ENCODE results near the gene TRIM62.
A peak's percentile ranks its signal among the peaks of the same experiment; 100 is the strongest.

Gene TRIM62

GRCh38 chr1:33162141-33162540 is 19.7 kb downstream of the TRIM62 start:
- H3K36me3 ChIP-seq (ENCODE audit: insufficient read depth, low read length) = peaks cover 13% of the 10 kb centered on the region

GRCh38 chr1:33161061-33161681 is 20.7 kb downstream of the TRIM62 start:
- Histone ChIP-seq H2AFZ (ENCODE audit: low read depth, low read length) (peak overlapping the region; percentile 17), H3K9me3 (ENCODE audit: low read length) (peaks cover 5% of the 10 kb centered on the region), H3K27me3 (ENCODE audit: insufficient read depth, low read length) (no peaks in the 10 kb centered on the region), H3K4me3 (ENCODE audit: low read length) (peak overlapping the region; percentile 6), H3K36me3 (ENCODE audit: insufficient read depth, low read length) (peaks cover 13% of the 10 kb centered on the region), H3K4me1 (ENCODE audit: insufficient read depth, low read length) (peaks cover 44% of the 10 kb centered on the region)

More at GRCh38 chr1:33162141-33162540, 19.7 kb downstream of the TRIM62 start:
- H3K27me3 ChIP-seq (ENCODE audit: insufficient read depth, low read length) = no peaks in the 10 kb centered on the region
- H3K4me3 ChIP-seq (ENCODE audit: low read length) = no peak overlapping the region
- peaks cover 5% of the 10 kb centered on the region for H3K9me3 ChIP-seq (ENCODE audit: low read length)
- H2AFZ ChIP-seq (ENCODE audit: low read depth, low read length) = no peak overlapping the region
- peaks cover 44% of the 10 kb centered on the region for H3K4me1 ChIP-seq (ENCODE audit: insufficient read depth, low read length)

GRCh38 chr1:33159577-33159976 is 22.3 kb downstream of the TRIM62 start:
- Histone ChIP-seq H3K9me3 (ENCODE audit: low read length) (no peaks in the 10 kb centered on the region), H3K4me3 (ENCODE audit: low read length) (no peak overlapping the region), H3K27me3 (ENCODE audit: insufficient read depth, low read length) (no peaks in the 10 kb centered on the region), H2AFZ (ENCODE audit: low read depth, low read length) (no peak overlapping the region), H3K4me1 (ENCODE audit: insufficient read depth, low read length) (peaks cover 43% of the 10 kb centered on the region), H3K36me3 (ENCODE audit: insufficient read depth, low read length) (peaks cover 16% of the 10 kb centered on the region)

- Histone ChIP-seq H2AFZ (ENCODE audit: low read depth, low read length) (no peak overlapping the region), H3K36me3 (ENCODE audit: insufficient read depth, low read length) (peaks cover 16% of the 10 kb centered on the region), H3K4me3 (ENCODE audit: low read length) (no peak overlapping the region), H3K4me1 (ENCODE audit: insufficient read depth, low read length) (peaks cover 36% of the 10 kb centered on the region), H3K9me3 (ENCODE audit: low read length) (no peaks in the 10 kb centered on the region), H3K27me3 (ENCODE audit: insufficient read depth, low read length) (no peaks in the 10 kb centered on the region)
Measured at GRCh38 chr1:33158366-33158765, 23.5 kb downstream of the TRIM62 start.

GRCh38 chr1:33157131-33157530 is 24.7 kb downstream of the TRIM62 start:
- Histone ChIP-seq H3K9me3 (ENCODE audit: low read length) (no peaks in the 10 kb centered on the region), H3K27me3 (ENCODE audit: insufficient read depth, low read length) (no peaks in the 10 kb centered on the region), H2AFZ (ENCODE audit: low read depth, low read length) (no peak overlapping the region), H3K4me3 (ENCODE audit: low read length) (no peak overlapping the region), H3K4me1 (ENCODE audit: insufficient read depth, low read length) (peaks cover 38% of the 10 kb centered on the region), H3K36me3 (ENCODE audit: insufficient read depth, low read length) (peaks cover 16% of the 10 kb centered on the region)

- H3K9me3 ChIP-seq (ENCODE audit: low read length) = no peaks in the 10 kb centered on the region
- H3K27me3 ChIP-seq (ENCODE audit: insufficient read depth, low read length) = no peaks in the 10 kb centered on the region
- H2AFZ ChIP-seq (ENCODE audit: low read depth, low read length) = no peak overlapping the region
- H3K4me3 ChIP-seq (ENCODE audit: low read length) = no peak overlapping the region
- H3K4me1 ChIP-seq (ENCODE audit: insufficient read depth, low read length) = peaks cover 38% of the 10 kb centered on the region
- H3K36me3 ChIP-seq (ENCODE audit: insufficient read depth, low read length) = peaks cover 16% of the 10 kb centered on the region
Measured at GRCh38 chr1:33155877-33156538, 25.8 kb downstream of the TRIM62 start.

- H3K36me3 ChIP-seq (ENCODE audit: insufficient read depth, low read length) = peaks cover 19% of the 10 kb centered on the region
Measured at GRCh38 chr1:33153650-33154049, 28.2 kb downstream of the TRIM62 start.

GRCh38 chr1:33152685-33153432 is 29.0 kb downstream of the TRIM62 start:
- Histone ChIP-seq H2AFZ (ENCODE audit: low read depth, low read length) (no peak overlapping the region), H3K4me3 (ENCODE audit: low read length) (no peak overlapping the region), H3K36me3 (ENCODE audit: insufficient read depth, low read length) (peaks cover 11% of the 10 kb centered on the region)

More at GRCh38 chr1:33153650-33154049, 28.2 kb downstream of the TRIM62 start:
- no peaks in the 10 kb centered on the region for H3K27me3 ChIP-seq (ENCODE audit: insufficient read depth, low read length)
- H3K4me1 ChIP-seq (ENCODE audit: insufficient read depth, low read length) = peaks cover 36% of the 10 kb centered on the region
- H2AFZ ChIP-seq (ENCODE audit: low read depth, low read length) = no peak overlapping the region
- no peaks in the 10 kb centered on the region for H3K9me3 ChIP-seq (ENCODE audit: low read length)
- no peak overlapping the region for H3K4me3 ChIP-seq (ENCODE audit: low read length)

GRCh38 chr1:33151116-33151515 is 30.7 kb downstream of the TRIM62 start:
- peaks cover 24% of the 10 kb centered on the region for H3K36me3 ChIP-seq (ENCODE audit: insufficient read depth, low read length)
- H3K4me3 ChIP-seq (ENCODE audit: low read length) = no peak overlapping the region
- no peak overlapping the region for H2AFZ ChIP-seq (ENCODE audit: low read depth, low read length)

More at GRCh38 chr1:33152685-33153432, 29.0 kb downstream of the TRIM62 start:
- H3K9me3 ChIP-seq (ENCODE audit: low read length) = no peaks in the 10 kb centered on the region
- H3K27me3 ChIP-seq (ENCODE audit: insufficient read depth, low read length) = no peaks in the 10 kb centered on the region
- H3K4me1 ChIP-seq (ENCODE audit: insufficient read depth, low read length) = peaks cover 36% of the 10 kb centered on the region

GRCh38 chr1:33150522-33150921 is 31.3 kb downstream of the TRIM62 start:
- Histone ChIP-seq H2AFZ (ENCODE audit: low read depth, low read length) (no peak overlapping the region), H3K4me1 (ENCODE audit: insufficient read depth, low read length) (peaks cover 36% of the 10 kb centered on the region), H3K36me3 (ENCODE audit: insufficient read depth, low read length) (peaks cover 27% of the 10 kb centered on the region), H3K9me3 (ENCODE audit: low read length) (no peaks in the 10 kb centered on the region), H3K4me3 (ENCODE audit: low read length) (no peak overlapping the region), H3K27me3 (ENCODE audit: insufficient read depth, low read length) (no peaks in the 10 kb centered on the region)

More at GRCh38 chr1:33151116-33151515, 30.7 kb downstream of the TRIM62 start:
- no peaks in the 10 kb centered on the region for H3K27me3 ChIP-seq (ENCODE audit: insufficient read depth, low read length)
- H3K4me1 ChIP-seq (ENCODE audit: insufficient read depth, low read length) = peaks cover 36% of the 10 kb centered on the region
- H3K9me3 ChIP-seq (ENCODE audit: low read length) = no peaks in the 10 kb centered on the region

- no peaks in the 10 kb centered on the region for H3K9me3 ChIP-seq (ENCODE audit: low read length)
- no peak overlapping the region for H3K4me3 ChIP-seq (ENCODE audit: low read length)
- peaks cover 27% of the 10 kb centered on the region for H3K36me3 ChIP-seq (ENCODE audit: insufficient read depth, low read length)
- H3K4me1 ChIP-seq (ENCODE audit: insufficient read depth, low read length) = peaks cover 36% of the 10 kb centered on the region
- H2AFZ ChIP-seq (ENCODE audit: low read depth, low read length) = no peak overlapping the region
- no peaks in the 10 kb centered on the region for H3K27me3 ChIP-seq (ENCODE audit: insufficient read depth, low read length)
Measured at GRCh38 chr1:33149453-33150190, 32.2 kb downstream of the TRIM62 start.

- Histone ChIP-seq H2AFZ (ENCODE audit: low read depth, low read length) (no peak overlapping the region), H3K9me3 (ENCODE audit: low read length) (no peaks in the 10 kb centered on the region), H3K36me3 (ENCODE audit: insufficient read depth, low read length) (peaks cover 27% of the 10 kb centered on the region), H3K4me1 (ENCODE audit: insufficient read depth, low read length) (peaks cover 33% of the 10 kb centered on the region), H3K4me3 (ENCODE audit: low read length) (no peak overlapping the region), H3K27me3 (ENCODE audit: insufficient read depth, low read length) (no peaks in the 10 kb centered on the region)
Measured at GRCh38 chr1:33148615-33149014, 33.2 kb downstream of the TRIM62 start.

GRCh38 chr1:33147997-33148314 is 33.9 kb downstream of the TRIM62 start:
- Histone ChIP-seq H3K4me3 (ENCODE audit: low read length) (no peak overlapping the region), H2AFZ (ENCODE audit: low read depth, low read length) (no peak overlapping the region), H3K36me3 (ENCODE audit: insufficient read depth, low read length) (peaks cover 27% of the 10 kb centered on the region)

More at GRCh38 chr1:33147997-33148314, 33.9 kb downstream of the TRIM62 start:
- Histone ChIP-seq H3K9me3 (ENCODE audit: low read length) (no peaks in the 10 kb centered on the region), H3K27me3 (ENCODE audit: insufficient read depth, low read length) (no peaks in the 10 kb centered on the region), H3K4me1 (ENCODE audit: insufficient read depth, low read length) (peaks cover 27% of the 10 kb centered on the region)

Measured in neuron (in vitro differentiated cells).